ENCODE results near the gene CEP192.

Gene CEP192

GRCh38 chr18:13007248-13007560 is 16.0 kb downstream of the CEP192 start:
- 86% methylated on average over 2 of the region's 2 CpGs for WGBS
- H3K27ac ChIP-seq (ENCODE audit: low read depth, low read length), result no peak overlapping the region

GRCh38 chr18:13011719-13012118 is 20.6 kb downstream of the CEP192 start:
- no peaks in the 10 kb centered on the region for H3K9me3 ChIP-seq (ENCODE audit: insufficient read depth, low read depth, low read length)
- no peaks in the 10 kb centered on the region for H3K4me1 ChIP-seq (ENCODE audit: insufficient read depth, low read length)
- peaks cover 91% of the 10 kb centered on the region for H3K36me3 ChIP-seq (ENCODE audit: insufficient read depth, low read length)
- no peak overlapping the region for H3K4me3 ChIP-seq (ENCODE audit: low read length)
- no peaks in the 10 kb centered on the region for H3K27me3 ChIP-seq (ENCODE audit: insufficient read depth, low read length)
- WGBS, result 96% methylated on average over 5 of the region's 5 CpGs
- no peak overlapping the region for H3K9ac ChIP-seq (ENCODE audit: low read depth, low read length)
- H3K27ac ChIP-seq (ENCODE audit: low read depth, low read length), result no peak overlapping the region

More at GRCh38 chr18:13007248-13007560, 16.0 kb downstream of the CEP192 start:
- Histone ChIP-seq H3K27me3 (ENCODE audit: insufficient read depth, low read length) (no peaks in the 10 kb centered on the region), H3K4me3 (ENCODE audit: low read length) (no peak overlapping the region), H3K36me3 (ENCODE audit: insufficient read depth, low read length) (peaks cover 67% of the 10 kb centered on the region), H3K4me1 (ENCODE audit: insufficient read depth, low read length) (no peaks in the 10 kb centered on the region), H3K9me3 (ENCODE audit: insufficient read depth, low read depth, low read length) (no peaks in the 10 kb centered on the region), H3K9ac (ENCODE audit: low read depth, low read length) (no peak overlapping the region)

- peaks cover 97% of the 10 kb centered on the region for H3K36me3 ChIP-seq (ENCODE audit: insufficient read depth, low read length)
- 94% methylated on average over 2 of the region's 2 CpGs for WGBS
- no peak overlapping the region for H3K9ac ChIP-seq (ENCODE audit: low read depth, low read length)
- H3K27ac ChIP-seq (ENCODE audit: low read depth, low read length), result no peak overlapping the region
- no peaks in the 10 kb centered on the region for H3K9me3 ChIP-seq (ENCODE audit: insufficient read depth, low read depth, low read length)
- H3K4me3 ChIP-seq (ENCODE audit: low read length), result no peak overlapping the region
- H3K4me1 ChIP-seq (ENCODE audit: insufficient read depth, low read length), result no peaks in the 10 kb centered on the region
- no peaks in the 10 kb centered on the region for H3K27me3 ChIP-seq (ENCODE audit: insufficient read depth, low read length)
These were observed 23.1 kb downstream of the CEP192 start for GRCh38 chr18:13014232-13014631.

- no peaks in the 10 kb centered on the region for H3K9me3 ChIP-seq (ENCODE audit: insufficient read depth, low read depth, low read length)
- H3K27ac ChIP-seq (ENCODE audit: low read depth, low read length), result no peak overlapping the region
- H3K9ac ChIP-seq (ENCODE audit: low read depth, low read length), result no peak overlapping the region
- H3K4me1 ChIP-seq (ENCODE audit: insufficient read depth, low read length), result no peaks in the 10 kb centered on the region
- no peaks in the 10 kb centered on the region for H3K27me3 ChIP-seq (ENCODE audit: insufficient read depth, low read length)
- WGBS, result 96% methylated on average over 4 of the region's 4 CpGs
- peaks cover 97% of the 10 kb centered on the region for H3K36me3 ChIP-seq (ENCODE audit: insufficient read depth, low read length)
- H3K4me3 ChIP-seq (ENCODE audit: low read length), result no peak overlapping the region
These were observed 23.7 kb downstream of the CEP192 start for GRCh38 chr18:13014818-13015217.

- Histone ChIP-seq H3K9ac (ENCODE audit: low read depth, low read length) (no peak overlapping the region), H3K4me3 (ENCODE audit: low read length) (no peak overlapping the region), H3K36me3 (ENCODE audit: insufficient read depth, low read length) (peaks cover 98% of the 10 kb centered on the region), H3K4me1 (ENCODE audit: insufficient read depth, low read length) (no peaks in the 10 kb centered on the region), H3K9me3 (ENCODE audit: insufficient read depth, low read depth, low read length) (no peaks in the 10 kb centered on the region), H3K27ac (ENCODE audit: low read depth, low read length) (no peak overlapping the region), H3K27me3 (ENCODE audit: insufficient read depth, low read length) (no peaks in the 10 kb centered on the region)
- 100% methylated on average over 2 of the region's 2 CpGs for WGBS
These were observed 26.2 kb downstream of the CEP192 start for GRCh38 chr18:13017247-13017875.

GRCh38 chr18:13018374-13018773 is 27.2 kb downstream of the CEP192 start:
- WGBS, result 91% methylated on average over 2 of the region's 2 CpGs
- Histone ChIP-seq H3K27me3 (ENCODE audit: insufficient read depth, low read length) (no peaks in the 10 kb centered on the region), H3K9me3 (ENCODE audit: insufficient read depth, low read depth, low read length) (no peaks in the 10 kb centered on the region), H3K4me3 (ENCODE audit: low read length) (no peak overlapping the region), H3K9ac (ENCODE audit: low read depth, low read length) (no peak overlapping the region), H3K36me3 (ENCODE audit: insufficient read depth, low read length) (peaks cover 98% of the 10 kb centered on the region), H3K27ac (ENCODE audit: low read depth, low read length) (no peak overlapping the region), H3K4me1 (ENCODE audit: insufficient read depth, low read length) (no peaks in the 10 kb centered on the region)

- H3K36me3 ChIP-seq (ENCODE audit: insufficient read depth, low read length), result peaks cover 97% of the 10 kb centered on the region
- H3K4me1 ChIP-seq (ENCODE audit: insufficient read depth, low read length), result no peaks in the 10 kb centered on the region
- no peaks in the 10 kb centered on the region for H3K9me3 ChIP-seq (ENCODE audit: insufficient read depth, low read depth, low read length)
These were observed 28.1 kb downstream of the CEP192 start for GRCh38 chr18:13019301-13019700.

GRCh38 chr18:13022644-13023043 is 31.5 kb downstream of the CEP192 start:
- Histone ChIP-seq H3K27ac (ENCODE audit: low read depth, low read length) (no peak overlapping the region), H3K9me3 (ENCODE audit: insufficient read depth, low read depth, low read length) (no peaks in the 10 kb centered on the region), H3K4me1 (ENCODE audit: insufficient read depth, low read length) (no peaks in the 10 kb centered on the region), H3K27me3 (ENCODE audit: insufficient read depth, low read length) (no peaks in the 10 kb centered on the region), H3K9ac (ENCODE audit: low read depth, low read length) (no peak overlapping the region), H3K4me3 (ENCODE audit: low read length) (no peak overlapping the region), H3K36me3 (ENCODE audit: insufficient read depth, low read length) (peaks cover 81% of the 10 kb centered on the region)

More at GRCh38 chr18:13019301-13019700, 28.1 kb downstream of the CEP192 start:
- H3K27ac ChIP-seq (ENCODE audit: low read depth, low read length), result no peak overlapping the region
- no peak overlapping the region for H3K4me3 ChIP-seq (ENCODE audit: low read length)
- no peak overlapping the region for H3K9ac ChIP-seq (ENCODE audit: low read depth, low read length)
- 92% methylated on average over 1 of the region's 3 CpGs for WGBS
- no peaks in the 10 kb centered on the region for H3K27me3 ChIP-seq (ENCODE audit: insufficient read depth, low read length)

GRCh38 chr18:13025233-13025632 is 34.1 kb downstream of the CEP192 start:
- no peaks in the 10 kb centered on the region for H3K9me3 ChIP-seq (ENCODE audit: insufficient read depth, low read depth, low read length)
- H3K4me3 ChIP-seq (ENCODE audit: low read length), result no peak overlapping the region
- H3K27ac ChIP-seq (ENCODE audit: low read depth, low read length), result no peak overlapping the region
- no peaks in the 10 kb centered on the region for H3K4me1 ChIP-seq (ENCODE audit: insufficient read depth, low read length)
- no peak overlapping the region for H3K9ac ChIP-seq (ENCODE audit: low read depth, low read length)
- peaks cover 78% of the 10 kb centered on the region for H3K36me3 ChIP-seq (ENCODE audit: insufficient read depth, low read length)
- 95% methylated on average over 2 of the region's 2 CpGs for WGBS
- no peaks in the 10 kb centered on the region for H3K27me3 ChIP-seq (ENCODE audit: insufficient read depth, low read length)

- Histone ChIP-seq H3K9me3 (ENCODE audit: insufficient read depth, low read depth, low read length) (no peaks in the 10 kb centered on the region), H3K36me3 (ENCODE audit: insufficient read depth, low read length) (peaks cover 75% of the 10 kb centered on the region), H3K9ac (ENCODE audit: low read depth, low read length) (no peak overlapping the region), H3K27me3 (ENCODE audit: insufficient read depth, low read length) (no peaks in the 10 kb centered on the region), H3K27ac (ENCODE audit: low read depth, low read length) (no peak overlapping the region), H3K4me1 (ENCODE audit: insufficient read depth, low read length) (no peaks in the 10 kb centered on the region), H3K4me3 (ENCODE audit: low read length) (no peak overlapping the region)
- WGBS, result 91% methylated on average over 3 of the region's 3 CpGs
These were observed 35.6 kb downstream of the CEP192 start for GRCh38 chr18:13026583-13027270.

- 99% methylated on average over 2 of the region's 2 CpGs for WGBS
- H3K27ac ChIP-seq (ENCODE audit: low read depth, low read length), result no peak overlapping the region
These were observed 37.7 kb downstream of the CEP192 start for GRCh38 chr18:13028869-13029268.

More at GRCh38 chr18:13028869-13029268, 37.7 kb downstream of the CEP192 start:
- H3K9me3 ChIP-seq (ENCODE audit: insufficient read depth, low read depth, low read length), result no peaks in the 10 kb centered on the region
- H3K36me3 ChIP-seq (ENCODE audit: insufficient read depth, low read length), result peaks cover 73% of the 10 kb centered on the region
- no peaks in the 10 kb centered on the region for H3K27me3 ChIP-seq (ENCODE audit: insufficient read depth, low read length)
- H3K4me3 ChIP-seq (ENCODE audit: low read length), result no peak overlapping the region
- H3K4me1 ChIP-seq (ENCODE audit: insufficient read depth, low read length), result no peaks in the 10 kb centered on the region
- H3K9ac ChIP-seq (ENCODE audit: low read depth, low read length), result no peak overlapping the region

Measured in HUES64 (cell line).